Rectal smooth muscle tissue (tissue), 1 donor: Measurements from ENCODE around the gene OR10G4.
"Not testable (repeated sequence)": the region's sequence is repeated elsewhere in the genome, so short reads cannot be mapped to it uniquely, and the experiment has no call there.

Experiments
- H3K27ac ChIP-seq: one replicate; pipeline ENCODE4 v1.7.0; 2013; ENCODE audit warnings: low read depth, low read length, inconsistent platforms
- H3K27me3 ChIP-seq: one replicate; pipeline ENCODE4 v1.7.0; 2013; ENCODE audit warnings: low read length; ENCODE audit not compliant: control insufficient read depth, insufficient read depth
- H3K36me3 ChIP-seq: one replicate; pipeline ENCODE4 v1.7.0; 2013; ENCODE audit warnings: low read length; ENCODE audit not compliant: control insufficient read depth, insufficient read depth
- H3K4me1 ChIP-seq: one replicate; pipeline ENCODE4 v1.7.0; 2013; ENCODE audit warnings: low read length; ENCODE audit not compliant: control insufficient read depth, insufficient read depth
- H3K4me3 ChIP-seq: one replicate; pipeline ENCODE4 v1.7.0; 2013; ENCODE audit warnings: low read length
- H3K9ac ChIP-seq: one replicate; pipeline ENCODE4 v1.7.0; 2013; ENCODE audit warnings: low read length

Gene OR10G4, protein sequence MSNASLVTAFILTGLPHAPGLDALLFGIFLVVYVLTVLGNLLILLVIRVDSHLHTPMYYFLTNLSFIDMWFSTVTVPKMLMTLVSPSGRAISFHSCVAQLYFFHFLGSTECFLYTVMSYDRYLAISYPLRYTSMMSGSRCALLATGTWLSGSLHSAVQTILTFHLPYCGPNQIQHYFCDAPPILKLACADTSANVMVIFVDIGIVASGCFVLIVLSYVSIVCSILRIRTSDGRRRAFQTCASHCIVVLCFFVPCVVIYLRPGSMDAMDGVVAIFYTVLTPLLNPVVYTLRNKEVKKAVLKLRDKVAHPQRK

DNA sequence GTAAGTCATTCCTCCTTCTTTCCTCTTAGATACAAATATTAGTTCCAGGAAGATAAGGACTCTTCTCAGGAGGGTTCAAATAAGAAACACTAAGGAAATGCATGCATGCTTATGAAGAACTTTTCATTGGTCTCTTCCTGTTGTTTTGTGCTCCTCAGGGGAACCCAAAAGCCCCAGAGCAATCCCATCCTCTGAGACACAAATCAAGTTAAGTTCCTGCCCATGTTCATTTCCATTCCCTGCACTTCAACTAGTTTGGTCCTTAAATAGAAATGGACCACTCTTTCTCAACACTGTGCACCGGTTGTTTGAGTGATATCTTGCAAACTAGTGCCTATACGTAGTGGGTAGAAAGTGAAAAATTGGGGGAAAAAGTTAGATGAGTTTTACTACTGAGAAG lies at the start of gene OR10G4:
Gene OR10G4 (plus strand): TSS at position 301 of the 400 bp plus-strand sequence. CDS start 2,578 bp downstream, outside the sequence.
- H3K4me1 ChIP-seq: no peaks in the 10 kb centered on the region
- no peak within 1 kb of the TSS for H3K27ac ChIP-seq
- no peaks in the 10 kb centered on the region for H3K36me3 ChIP-seq
- H3K4me3 ChIP-seq: no peak within 1 kb of the TSS
- H3K27me3 ChIP-seq: no peaks in the 10 kb centered on the region
- no peak within 1 kb of the TSS for H3K9ac ChIP-seq

DNA sequence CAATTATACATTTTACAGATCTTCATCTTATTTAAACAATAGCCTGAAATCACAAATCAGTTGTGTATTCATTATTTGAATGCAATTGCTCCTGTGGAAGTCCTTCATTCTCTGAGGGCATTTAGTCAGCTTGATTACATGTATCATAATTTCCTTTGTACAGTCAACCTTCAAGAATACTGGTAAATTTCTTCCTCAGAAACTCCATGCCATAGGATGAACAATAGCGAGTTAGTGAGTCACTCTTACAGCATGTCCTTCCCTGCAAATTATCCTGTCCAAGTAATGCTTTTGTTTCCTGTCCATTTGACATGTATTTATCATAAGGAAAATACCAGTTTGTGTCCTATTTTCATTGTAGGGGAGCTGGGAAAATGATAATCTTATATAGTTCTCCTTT lies 39.0 kb upstream of the OR10G4 start:
- no peaks in the 10 kb centered on the region for H3K27me3 ChIP-seq
- no peaks in the 10 kb centered on the region for H3K4me1 ChIP-seq
- H3K27ac ChIP-seq: no peak overlapping the region
- no peak overlapping the region for H3K9ac ChIP-seq
- H3K36me3 ChIP-seq: no peaks in the 10 kb centered on the region
- H3K4me3 ChIP-seq: no peak overlapping the region

DNA sequence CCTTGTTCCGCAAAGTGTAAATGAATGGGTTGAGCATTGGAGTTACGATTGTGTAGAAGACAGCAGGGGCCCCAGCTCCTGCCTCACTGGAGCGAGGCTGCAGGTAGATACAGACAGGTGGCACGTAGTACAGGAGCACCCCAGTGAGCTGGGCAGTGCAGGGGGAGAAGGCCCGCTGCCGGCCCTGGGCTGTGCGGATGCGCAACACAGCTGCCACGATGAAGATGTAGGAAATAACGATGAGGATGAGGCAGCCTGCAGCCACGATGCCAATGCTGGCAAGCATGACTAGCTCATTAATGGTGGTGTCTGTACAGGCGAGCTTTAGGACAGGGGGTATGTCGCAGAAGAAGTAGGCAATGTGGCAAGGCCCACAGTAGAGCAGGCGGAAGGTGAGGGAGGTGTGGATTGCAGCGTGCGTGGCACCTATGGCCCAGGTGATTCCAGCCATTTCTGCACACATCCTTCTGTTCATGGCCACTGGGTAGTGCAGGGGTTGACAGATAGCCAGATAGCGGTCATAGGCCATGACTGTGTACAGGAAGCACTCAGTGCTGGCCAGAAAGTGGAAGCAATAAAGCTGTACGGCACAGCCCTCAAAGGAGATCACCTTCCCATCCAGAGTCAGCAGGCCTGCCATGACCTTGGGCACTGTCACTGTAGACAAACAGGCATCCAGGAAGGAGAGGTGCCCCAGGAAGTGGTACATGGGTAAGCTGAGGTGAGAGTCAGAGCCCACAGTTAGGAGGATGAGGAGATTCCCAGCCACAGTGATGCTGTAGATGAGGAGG lies 35.8 kb upstream of the OR10G4 start:
- Histone ChIP-seq H3K27me3 (no peaks in the 10 kb centered on the region), H3K9ac (no peak overlapping the region), H3K36me3 (no peaks in the 10 kb centered on the region), H3K4me1 (no peaks in the 10 kb centered on the region), H3K4me3 (no peak overlapping the region), H3K27ac (no peak overlapping the region)

DNA sequence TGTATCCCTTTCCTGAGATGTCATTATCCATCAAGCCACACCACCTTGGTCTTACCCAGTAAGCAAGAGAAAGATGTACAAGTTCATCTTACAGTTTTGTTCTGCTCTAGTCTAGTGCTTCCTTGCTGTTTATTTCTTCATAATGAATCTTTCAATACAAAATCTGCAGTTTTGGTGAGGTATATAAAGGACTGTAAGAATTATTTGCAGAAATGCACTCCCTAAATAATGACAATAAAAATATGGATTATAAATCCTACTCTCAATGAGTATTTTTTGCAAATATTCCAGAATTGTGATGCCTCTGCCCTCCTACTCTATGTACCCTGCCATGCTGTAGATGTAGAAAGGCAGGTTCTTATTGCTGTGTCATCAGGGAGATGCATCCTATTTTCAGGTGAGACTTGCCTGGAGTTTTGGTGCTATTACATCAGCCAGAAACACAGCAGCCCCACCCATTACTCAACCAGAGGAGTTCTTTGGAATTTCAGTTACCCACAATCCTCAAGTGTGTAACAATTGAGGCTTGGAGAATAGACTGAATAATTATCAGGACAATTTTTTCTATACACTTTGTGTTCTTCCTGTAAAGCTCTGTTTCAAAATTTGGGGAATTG lies 35.0 kb upstream of the OR10G4 start, which contains the start of gene OR10S1:
Gene OR10S1 (minus strand): TSS at position 51 of the 617 bp plus-strand sequence. CDS start 117 bp downstream, outside the sequence.
- Histone ChIP-seq H3K4me3 (no peak within 1 kb of the TSS), H3K27ac (no peak within 1 kb of the TSS), H3K36me3 (no peaks in the 10 kb centered on the region), H3K27me3 (no peaks in the 10 kb centered on the region), H3K4me1 (no peaks in the 10 kb centered on the region), H3K9ac (no peak within 1 kb of the TSS)

DNA sequence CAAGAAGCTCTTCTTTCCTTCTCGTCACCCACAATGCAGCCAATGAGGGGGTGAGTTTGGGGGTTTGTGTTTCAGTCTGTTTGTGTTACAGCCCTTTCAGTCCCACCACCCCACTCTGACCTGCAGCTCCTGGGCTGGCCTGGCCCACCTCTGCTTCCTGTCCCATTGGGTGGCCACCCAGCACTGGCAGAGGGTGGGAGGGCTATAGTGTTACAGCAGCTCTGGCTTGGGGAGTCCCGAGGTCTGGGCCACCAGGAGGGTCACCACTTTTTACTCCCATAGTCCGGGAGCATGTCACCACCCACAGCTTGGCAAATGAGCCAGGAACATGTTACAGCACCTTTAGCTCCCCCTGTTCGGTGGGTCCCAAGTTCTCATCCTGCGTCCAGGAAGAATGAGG lies 33.5 kb upstream of the OR10G4 start:
- Histone ChIP-seq H3K36me3 (no peaks in the 10 kb centered on the region), H3K27me3 (no peaks in the 10 kb centered on the region), H3K4me3 (no peak overlapping the region), H3K4me1 (no peaks in the 10 kb centered on the region), H3K27ac (no peak overlapping the region), H3K9ac (no peak overlapping the region)

DNA sequence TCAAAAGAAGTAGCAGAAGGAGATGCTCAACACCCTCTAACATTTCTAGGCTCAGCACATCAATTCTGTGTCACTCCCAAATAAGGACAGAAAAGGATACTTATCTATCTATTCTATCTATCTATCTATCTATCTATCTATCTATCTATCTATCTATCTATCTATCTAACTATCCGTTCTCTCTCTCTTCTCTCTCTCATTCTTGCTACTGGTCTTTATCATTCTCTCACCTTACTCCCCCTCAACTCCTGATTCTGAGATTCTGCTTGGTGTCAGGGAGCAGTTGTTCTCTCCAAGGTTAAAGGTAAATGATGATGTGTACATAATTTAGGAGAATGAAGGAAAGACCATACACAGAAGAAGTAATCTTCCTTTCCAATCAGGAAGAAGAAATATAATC lies 17.7 kb upstream of the OR10G4 start, which contains the start of gene OR10G6:
Gene OR10G6 (minus strand): TSS at position 43 of the 400 bp plus-strand sequence. CDS start 0 bp downstream, at position 43.
- Histone ChIP-seq H3K27ac (no peak within 1 kb of the TSS), H3K9ac (no peak within 1 kb of the TSS), H3K4me3 (no peak within 1 kb of the TSS), H3K4me1 (no peaks in the 10 kb centered on the region), H3K27me3 (no peaks in the 10 kb centered on the region), H3K36me3 (no peaks in the 10 kb centered on the region)

DNA sequence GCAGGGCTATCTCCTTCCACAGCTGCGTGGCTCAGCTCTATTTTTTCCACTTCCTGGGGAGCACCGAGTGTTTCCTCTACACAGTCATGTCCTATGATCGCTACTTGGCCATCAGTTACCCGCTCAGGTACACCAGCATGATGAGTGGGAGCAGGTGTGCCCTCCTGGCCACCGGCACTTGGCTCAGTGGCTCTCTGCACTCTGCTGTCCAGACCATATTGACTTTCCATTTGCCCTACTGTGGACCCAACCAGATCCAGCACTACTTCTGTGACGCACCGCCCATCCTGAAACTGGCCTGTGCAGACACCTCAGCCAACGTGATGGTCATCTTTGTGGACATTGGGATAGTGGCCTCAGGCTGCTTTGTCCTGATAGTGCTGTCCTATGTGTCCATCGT lies 3.0 kb downstream of the OR10G4 start:
- not testable (repeated sequence) for H3K4me1 ChIP-seq, H3K4me3 ChIP-seq, H3K27ac ChIP-seq, H3K27me3 ChIP-seq, H3K9ac ChIP-seq, H3K36me3 ChIP-seq

DNA sequence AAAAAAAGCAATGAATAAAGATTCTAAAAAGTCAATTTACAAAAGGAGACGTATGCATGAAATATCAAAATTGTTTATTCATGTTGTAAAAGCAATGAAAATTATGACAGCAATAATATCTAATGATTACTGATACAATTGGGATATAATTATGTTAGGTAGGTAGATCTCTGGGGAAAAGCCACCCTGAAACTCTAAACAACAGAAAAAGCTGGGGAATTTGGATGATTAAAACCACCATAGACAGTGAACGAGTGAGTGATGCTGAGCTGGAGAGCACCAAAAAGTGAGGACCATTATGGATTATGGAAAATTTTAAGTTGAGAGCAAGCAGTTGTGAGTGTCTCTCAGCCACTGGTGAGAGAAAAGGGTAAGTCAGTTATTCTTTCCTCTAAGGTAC lies 13.7 kb downstream of the OR10G4 start, which contains the start of gene OR10G8:
Gene OR10G8 (plus strand): TSS at position 301 of the 400 bp plus-strand sequence. CDS start 2,825 bp downstream, outside the sequence.
- H3K4me3 ChIP-seq: no peak within 1 kb of the TSS
- H3K36me3 ChIP-seq: no peaks in the 10 kb centered on the region
- H3K9ac ChIP-seq: no peak within 1 kb of the TSS
- no peak within 1 kb of the TSS for H3K27ac ChIP-seq
- no peaks in the 10 kb centered on the region for H3K4me1 ChIP-seq
- no peaks in the 10 kb centered on the region for H3K27me3 ChIP-seq

DNA sequence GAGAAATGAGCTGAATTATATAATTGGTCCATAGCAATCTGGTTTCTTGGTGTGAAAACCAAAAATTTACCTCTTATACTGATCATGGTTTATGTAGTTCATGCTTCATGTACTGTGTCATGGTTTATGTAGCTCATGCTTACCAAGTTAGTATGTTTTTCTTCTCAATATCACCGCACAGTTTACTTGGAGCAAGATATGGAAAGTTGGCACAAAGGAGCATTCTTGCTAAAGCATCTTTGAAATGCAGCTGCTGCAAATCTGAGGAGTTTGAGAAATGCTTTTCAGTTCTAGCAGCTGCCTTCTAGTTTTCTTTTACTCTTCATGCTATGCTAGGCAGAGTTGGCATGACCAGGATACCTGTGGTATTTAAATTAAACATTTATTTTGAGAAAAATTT lies 23.9 kb downstream of the OR10G4 start:
- no peak overlapping the region for H3K4me3 ChIP-seq
- H3K4me1 ChIP-seq: no peaks in the 10 kb centered on the region
- H3K9ac ChIP-seq: no peak overlapping the region
- no peaks in the 10 kb centered on the region for H3K36me3 ChIP-seq
- no peak overlapping the region for H3K27ac ChIP-seq
- no peaks in the 10 kb centered on the region for H3K27me3 ChIP-seq

DNA sequence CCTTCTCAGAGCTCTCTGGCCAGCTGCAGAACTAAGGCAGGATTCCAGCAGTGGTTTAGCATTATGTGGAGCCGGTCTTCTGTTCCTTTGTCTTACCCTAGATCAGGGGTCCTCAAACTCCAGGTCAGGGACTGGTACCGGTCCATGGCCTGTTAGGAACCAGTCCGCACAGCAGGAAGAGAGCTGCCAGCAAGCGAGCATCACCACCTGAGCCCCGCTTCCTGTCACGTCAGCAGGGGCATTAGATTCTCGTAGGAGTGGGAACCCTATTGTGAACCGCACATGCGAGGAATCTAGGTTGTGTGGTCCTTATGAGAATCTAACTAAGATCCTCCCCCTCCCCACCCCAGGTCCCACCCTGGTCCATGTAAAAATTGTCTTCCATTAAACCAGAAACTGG lies 26.8 kb downstream of the OR10G4 start:
- Histone ChIP-seq H3K27ac (no peak overlapping the region), H3K4me1 (no peaks in the 10 kb centered on the region), H3K9ac (no peak overlapping the region), H3K27me3 (no peaks in the 10 kb centered on the region), H3K4me3 (no peak overlapping the region), H3K36me3 (no peaks in the 10 kb centered on the region)

DNA sequence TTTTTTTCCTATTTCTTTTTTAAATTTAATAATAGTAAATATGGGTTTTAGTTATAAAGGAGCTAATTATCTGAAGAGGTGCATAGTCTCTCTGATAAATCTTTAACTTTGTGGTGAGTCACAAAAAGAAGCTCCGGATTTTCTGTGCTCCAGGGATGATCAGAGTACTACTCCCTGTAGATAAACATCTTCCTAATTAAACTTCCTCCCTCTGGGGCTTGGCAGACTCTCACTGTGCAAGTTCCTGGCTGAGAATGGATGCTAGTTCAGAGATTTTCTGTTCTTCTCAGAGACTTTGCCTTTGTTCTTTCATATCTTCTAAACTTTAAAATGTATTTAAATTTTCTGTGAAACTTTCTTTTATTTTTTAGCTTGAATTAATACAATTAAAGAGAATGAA lies 28.5 kb downstream of the OR10G4 start, which contains the start of gene OR10G7:
Gene OR10G7 (minus strand): TSS at position 72 of the 400 bp plus-strand sequence. CDS start 2,324 bp downstream, outside the sequence.
- H3K27ac ChIP-seq: no peak within 1 kb of the TSS
- H3K9ac ChIP-seq: no peak within 1 kb of the TSS
- H3K4me3 ChIP-seq: no peak within 1 kb of the TSS
- no peaks in the 10 kb centered on the region for H3K4me1 ChIP-seq
- no peaks in the 10 kb centered on the region for H3K36me3 ChIP-seq
- H3K27me3 ChIP-seq: no peaks in the 10 kb centered on the region

DNA sequence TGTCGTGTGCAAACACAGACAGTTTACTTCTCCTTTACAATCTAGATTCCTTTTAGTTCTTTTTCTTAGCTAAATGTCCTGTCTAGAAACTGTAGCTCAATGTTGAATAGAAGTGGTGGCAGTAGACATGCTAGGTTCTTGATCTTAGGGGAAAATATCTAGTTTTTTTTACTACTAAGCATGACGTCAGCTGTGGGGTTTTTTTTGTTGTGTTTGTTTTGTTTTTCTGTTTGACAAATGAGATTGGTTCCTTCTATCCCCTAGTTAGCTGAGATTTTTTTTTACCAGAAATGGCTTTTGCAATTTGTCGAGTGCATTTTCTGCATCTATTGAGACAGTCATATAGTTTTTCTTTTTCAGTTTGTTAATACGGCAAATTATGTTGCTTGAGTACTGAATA lies 30.6 kb downstream of the OR10G4 start:
- Histone ChIP-seq H3K27me3 (no peaks in the 10 kb centered on the region), H3K9ac (no peak overlapping the region), H3K27ac (no peak overlapping the region), H3K4me1 (no peaks in the 10 kb centered on the region), H3K36me3 (no peaks in the 10 kb centered on the region), H3K4me3 (no peak overlapping the region)
